ENCODE results near the gene TMUB2. TPM values are rescaled to one million over a fixed set of nuclear protein-coding genes. Genes with fewer than 3 reads are reported as not detected.

TMUB2 gene
- total RNA-seq, 2 experiments from 2014 or later, result 33.3 to 34.8 TPM

DNA sequence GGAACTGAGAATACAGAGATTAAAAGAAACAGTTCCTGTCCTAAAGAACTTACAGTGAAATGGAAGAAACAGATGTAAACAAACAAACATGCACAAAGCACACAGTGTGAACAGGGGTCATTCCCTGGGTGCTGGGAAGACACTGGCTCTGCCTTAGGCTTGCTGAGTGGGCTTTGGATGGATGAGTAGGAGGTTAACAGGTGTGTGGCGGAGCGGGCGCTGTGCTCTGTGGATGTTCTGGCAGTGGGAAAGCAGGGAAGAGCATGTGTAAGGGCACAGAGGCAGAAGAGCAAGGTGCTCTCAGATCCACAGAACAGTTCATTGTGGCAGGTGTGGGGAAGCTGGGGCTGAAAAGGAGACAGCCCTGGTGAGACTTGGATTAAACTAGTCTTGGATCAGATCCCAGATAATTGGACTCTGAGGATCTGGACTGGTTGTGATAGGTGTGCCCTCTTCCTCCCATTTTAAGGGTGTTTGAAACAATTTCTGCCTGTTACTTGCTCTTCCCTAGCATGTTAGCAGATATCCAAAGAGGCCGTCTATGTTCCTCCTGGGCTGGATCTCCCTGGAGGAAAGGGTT, 36.9 kb upstream of the TMUB2 start:
- no peak overlapping the region for H3K27ac Mint-ChIP-seq
- no peaks in the 10 kb centered on the region for H3K36me3 Mint-ChIP-seq (ENCODE audit: low read depth)
- H3K36me3 ChIP-seq (ENCODE audit: insufficient read depth, low read length), result no peaks in the 10 kb centered on the region
- no peaks in the 10 kb centered on the region for H3K4me1 ChIP-seq (ENCODE audit: insufficient read depth, low read length)
- no peaks in the 10 kb centered on the region for H3K27me3 Mint-ChIP-seq
- TF ChIP-seq CTCF (IDR thresholded peaks at IDR 0.05), result no peak
- H3K4me1 Mint-ChIP-seq (ENCODE audit: low read depth), result no peaks in the 10 kb centered on the region
- ChIA-PET POLR2A (no interaction called here), CTCF (interaction anchor here (1.2 kb wide), 1 partner anchor 35 kb away, joined by 3 read pairs; no protein-coding TSS in a partner anchor)
- intact Hi-C loops (cut with DNase I, micrococcal nuclease), result no loop called here
- H3K4me3 ChIP-seq (ENCODE audit: low read length), result no peak overlapping the region
- DNase-seq (no peak), ATAC-seq (ENCODE audit: poor library complexity) (no peak)
- no peaks in the 10 kb centered on the region for H3K9me3 ChIP-seq (ENCODE audit: control insufficient read depth in 1 of 2, insufficient read depth in 1 of 2, low read length in 2 of 2)
- no peaks in the 10 kb centered on the region for H3K27me3 ChIP-seq (ENCODE audit: control insufficient read depth in 1 of 2, insufficient read depth in 2 of 2, low read length in 2 of 2)
- no peak overlapping the region for H3K4me3 Mint-ChIP-seq
- H3K9me3 Mint-ChIP-seq, result no peaks in the 10 kb centered on the region
- no peak overlapping the region for H3K27ac ChIP-seq (ENCODE audit: low read depth in 1 of 2, low read length in 2 of 2)

DNA sequence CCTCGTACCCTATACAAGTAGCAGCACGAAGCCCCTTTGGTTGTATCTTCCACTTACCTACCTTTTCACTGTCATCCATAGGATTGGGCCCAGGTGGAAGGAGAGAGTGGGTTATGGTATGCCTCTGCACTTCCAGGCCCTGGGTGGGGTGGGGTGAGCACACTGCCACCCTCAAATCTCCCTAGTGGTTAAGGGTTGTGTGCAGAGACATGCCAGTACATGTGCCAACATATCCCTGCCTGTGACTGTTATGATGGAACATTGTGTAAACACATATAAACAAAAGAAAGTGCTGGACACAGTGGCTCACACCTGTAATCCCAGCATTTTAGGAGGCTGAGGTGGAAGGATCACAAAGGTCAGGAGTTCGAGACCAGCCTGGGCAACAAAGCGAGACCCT, 33.9 kb upstream of the TMUB2 start:
- H3K4me3 Mint-ChIP-seq, result no peak overlapping the region
- no peaks in the 10 kb centered on the region for H3K27me3 Mint-ChIP-seq
- ATAC-seq (ENCODE audit: poor library complexity) (no peak), DNase-seq (no peak)
- no peak for TF ChIP-seq CTCF (IDR thresholded peaks at IDR 0.05)
- Histone ChIP-seq H3K36me3 (ENCODE audit: insufficient read depth, low read length) (no peaks in the 10 kb centered on the region), H3K27me3 (ENCODE audit: control insufficient read depth in 1 of 2, insufficient read depth in 2 of 2, low read length in 2 of 2) (no peaks in the 10 kb centered on the region), H3K4me3 (ENCODE audit: low read length) (no peak overlapping the region), H3K4me1 (ENCODE audit: insufficient read depth, low read length) (no peaks in the 10 kb centered on the region), H3K9me3 (ENCODE audit: control insufficient read depth in 1 of 2, insufficient read depth in 1 of 2, low read length in 2 of 2) (no peaks in the 10 kb centered on the region), H3K27ac (ENCODE audit: low read depth in 1 of 2, low read length in 2 of 2) (no peak overlapping the region)
- POLR2A ChIA-PET, result no interaction called here
- CTCF ChIA-PET, result no interaction called here
- H3K27ac Mint-ChIP-seq, result no peak overlapping the region
- no peaks in the 10 kb centered on the region for H3K4me1 Mint-ChIP-seq (ENCODE audit: low read depth)
- intact Hi-C loops (cut with DNase I, micrococcal nuclease), result no loop called here
- H3K36me3 Mint-ChIP-seq (ENCODE audit: low read depth), result no peaks in the 10 kb centered on the region
- no peaks in the 10 kb centered on the region for H3K9me3 Mint-ChIP-seq

GRCh38 chr17:44155488-44155887, 31.3 kb upstream of the TMUB2 start:
- H3K27me3 ChIP-seq (ENCODE audit: control insufficient read depth in 1 of 2, insufficient read depth in 2 of 2, low read length in 2 of 2), result no peaks in the 10 kb centered on the region
- CTCF ChIA-PET, result no interaction called here
- peaks cover 7% of the 10 kb centered on the region for H3K4me1 ChIP-seq (ENCODE audit: insufficient read depth, low read length)
- TF ChIP-seq CTCF (IDR thresholded peaks at IDR 0.05), result no peak
- H3K4me3 ChIP-seq (ENCODE audit: low read length), result no peak overlapping the region
- Mint-ChIP-seq H3K36me3 (ENCODE audit: low read depth) (no peaks in the 10 kb centered on the region), H3K27ac (no peak overlapping the region), H3K9me3 (no peaks in the 10 kb centered on the region), H3K27me3 (no peaks in the 10 kb centered on the region), H3K4me1 (ENCODE audit: low read depth) (peaks cover 5% of the 10 kb centered on the region), H3K4me3 (no peak overlapping the region)
- H3K36me3 ChIP-seq (ENCODE audit: insufficient read depth, low read length), result no peaks in the 10 kb centered on the region
- H3K9me3 ChIP-seq (ENCODE audit: control insufficient read depth in 1 of 2, insufficient read depth in 1 of 2, low read length in 2 of 2), result no peaks in the 10 kb centered on the region
- intact Hi-C loops (cut with DNase I, micrococcal nuclease), result no loop called here
- ATAC-seq (ENCODE audit: poor library complexity) (no peak), DNase-seq (no peak)
- no peak overlapping the region for H3K27ac ChIP-seq (ENCODE audit: low read depth in 1 of 2, low read length in 2 of 2)
- POLR2A ChIA-PET, result no interaction called here

Measured in CD4-positive, alpha-beta T cell (primary cell).